ENCODE data around the gene GEMIN7. TPM values are rescaled to one million over a fixed set of nuclear protein-coding genes. Genes with fewer than 3 reads are reported as not detected.
A peak's percentile ranks its signal among the peaks of the same experiment; 100 is the strongest.

Gene GEMIN7
- total and polyA plus RNA-seq, 2 of the 13 experiments (the other 11 are each of a cell fraction or from before 2014, with no cell fraction given) = 24.1 to 30.6 TPM

DNA sequence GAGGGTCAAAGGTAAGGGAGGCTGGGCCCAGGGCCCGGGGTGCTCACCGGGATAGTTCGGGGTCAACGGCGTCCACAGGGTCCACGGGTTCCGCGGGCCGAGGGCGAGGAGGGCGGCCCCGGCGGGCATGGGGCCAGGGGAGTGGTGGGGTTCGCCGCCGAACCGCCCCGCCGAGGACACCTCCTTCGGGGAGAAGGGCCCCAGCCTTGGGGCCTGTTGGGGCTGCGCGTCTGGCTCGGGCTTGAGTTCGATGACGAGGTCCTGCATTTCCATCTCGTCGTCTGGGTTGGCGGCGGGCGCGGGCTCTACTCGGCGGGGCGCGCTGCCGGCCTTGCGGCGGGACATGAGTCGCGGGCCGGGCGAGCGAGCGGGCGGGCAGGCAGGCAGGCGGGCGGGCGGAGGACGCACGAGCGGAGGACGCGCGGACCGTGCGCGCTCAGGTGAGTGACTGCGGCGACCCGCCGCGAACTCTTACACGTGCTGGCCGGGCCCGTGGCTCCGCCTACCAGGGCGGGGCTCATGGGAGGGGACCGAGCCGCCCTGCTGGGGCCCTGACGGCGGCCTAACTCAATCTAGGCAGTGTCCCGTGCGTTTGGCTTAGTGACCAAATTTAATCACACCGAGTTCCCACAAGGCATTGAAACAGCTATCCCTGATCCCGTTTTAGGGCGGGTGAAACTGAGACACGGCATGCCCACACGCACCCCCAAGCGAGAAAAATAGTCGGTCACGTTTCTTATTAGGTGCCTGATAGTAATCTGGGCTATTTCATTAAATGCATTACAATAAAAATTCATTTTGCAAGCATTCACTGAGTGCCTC lies 2.8 kb upstream of the GEMIN7 start, which contains the start of gene ZNF296 (continued):
- TF ChIP-seq, protein P1, sequence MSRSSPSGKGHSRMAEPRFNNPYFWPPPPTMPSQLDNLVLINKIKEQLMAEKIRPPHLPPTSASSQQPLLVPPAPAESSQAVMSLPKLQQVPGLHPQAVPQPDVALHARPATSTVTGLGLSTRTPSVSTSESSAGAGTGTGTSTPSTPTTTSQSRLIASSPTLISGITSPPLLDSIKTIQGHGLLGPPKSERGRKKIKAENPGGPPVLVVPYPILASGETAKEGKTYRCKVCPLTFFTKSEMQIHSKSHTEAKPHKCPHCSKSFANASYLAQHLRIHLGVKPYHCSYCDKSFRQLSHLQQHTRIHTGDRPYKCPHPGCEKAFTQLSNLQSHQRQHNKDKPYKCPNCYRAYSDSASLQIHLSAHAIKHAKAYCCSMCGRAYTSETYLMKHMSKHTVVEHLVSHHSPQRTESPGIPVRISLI (CRISPR knock-in tag; IDR thresholded peaks at IDR 0.05; ENCODE audit: borderline replicate concordance) = no peak
- TF ChIP-seq EZH2 (conservative IDR thresholded peaks at IDR 0.05; ENCODE audit: low read depth, low read length) (no peak), DMAP1 (CRISPR knock-in tag; IDR thresholded peaks at IDR 0.05) (peak; percentile 58; the same call in 1 of the 2 replicates), HNF4A (CRISPR knock-in tag; IDR thresholded peaks at IDR 0.05) (peak; percentile 22; the same call in 1 of the 2 replicates), ONECUT2 (CRISPR knock-in tag; IDR thresholded peaks at IDR 0.05) (no peak; the same call in 1 of the 2 replicates), ZNF354B (CRISPR knock-in tag; IDR thresholded peaks at IDR 0.05) (no peak), MYC (CRISPR knock-in tag; IDR thresholded peaks at IDR 0.05; ENCODE audit: borderline replicate concordance) (peak; percentile 93), MAZ (IDR thresholded peaks at IDR 0.05; ENCODE audit: borderline replicate concordance, low read depth, low read length) (peak; percentile 51; the same call in 1 of the 2 replicates), MAZ (CRISPR knock-in tag; IDR thresholded peaks at IDR 0.05; ENCODE audit: low read depth) (peak; percentile 94), SIN3B (IDR thresholded peaks at IDR 0.05; ENCODE audit: low read length) (no peak), ZNF777 (CRISPR knock-in tag; IDR thresholded peaks at IDR 0.05) (peak; percentile 87), SSRP1 (CRISPR knock-in tag; IDR thresholded peaks at IDR 0.05) (no peak), ZNF772 (CRISPR knock-in tag; IDR thresholded peaks at IDR 0.05) (0 out of 2 replicates have a peak, but pooled peaks have one; percentile 65), TCF12 (IDR thresholded peaks at IDR 0.05) (no peak), TCF12 (CRISPR knock-in tag; IDR thresholded peaks at IDR 0.05) (0 out of 2 replicates have a peak, but pooled peaks have one; percentile 12), DNMT1 (CRISPR knock-in tag; IDR thresholded peaks at IDR 0.05) (no peak), TAF15 (IDR thresholded peaks at IDR 0.05; ENCODE audit: low read depth, low read length, poor library complexity, severe bottlenecking) (no peak), ESRRA (CRISPR knock-in tag; IDR thresholded peaks at IDR 0.05; ENCODE audit: low read depth) (peak; percentile 49; the same call in 1 of the 2 replicates), ZNF558 (CRISPR knock-in tag; IDR thresholded peaks at IDR 0.05; ENCODE audit: borderline replicate concordance) (peak; percentile 90; the same call in 1 of the 2 replicates), ZNF766 (CRISPR knock-in tag; IDR thresholded peaks at IDR 0.05; ENCODE audit: borderline replicate concordance) (peak; percentile 25; the same call in 1 of the 2 replicates), ZNF775 (CRISPR knock-in tag; IDR thresholded peaks at IDR 0.05; ENCODE audit: borderline replicate concordance) (no peak), RARG (CRISPR knock-in tag; IDR thresholded peaks at IDR 0.05; ENCODE audit: low read depth) (no peak), KAT7 (CRISPR knock-in tag; IDR thresholded peaks at IDR 0.05; ENCODE audit: borderline replicate concordance) (peak; percentile 36; the same call in 1 of the 2 replicates), HOXD1 (CRISPR knock-in tag; IDR thresholded peaks at IDR 0.05) (0 out of 2 replicates have a peak, but pooled peaks have one; percentile 21), LCORL (IDR thresholded peaks at IDR 0.05) (no peak), LCORL (CRISPR knock-in tag; IDR thresholded peaks at IDR 0.05) (peak; percentile 67)
- TF ChIP-seq, protein P2, sequence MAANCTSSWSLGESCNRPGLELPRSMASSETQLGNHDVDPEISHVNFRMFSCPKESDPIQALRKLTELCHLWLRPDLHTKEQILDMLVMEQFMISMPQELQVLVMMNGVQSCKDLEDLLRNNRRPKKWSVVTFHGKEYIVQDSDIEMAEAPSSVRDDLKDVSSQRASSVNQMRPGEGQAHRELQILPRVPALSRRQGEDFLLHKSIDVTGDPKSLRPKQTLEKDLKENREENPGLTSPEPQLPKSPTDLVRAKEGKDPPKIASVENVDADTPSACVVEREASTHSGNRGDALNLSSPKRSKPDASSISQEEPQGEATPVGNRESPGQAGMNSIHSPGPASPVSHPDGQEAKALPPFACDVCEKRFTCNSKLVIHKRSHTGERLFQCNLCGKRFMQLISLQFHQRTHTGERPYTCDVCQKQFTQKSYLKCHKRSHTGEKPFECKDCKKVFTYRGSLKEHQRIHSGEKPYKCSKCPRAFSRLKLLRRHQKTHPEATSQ (CRISPR knock-in tag; IDR thresholded peaks at IDR 0.05; ENCODE audit: borderline replicate concordance) = 0 out of 2 replicates have a peak, but pooled peaks have one; percentile 52
- TF ChIP-seq, protein P3, sequence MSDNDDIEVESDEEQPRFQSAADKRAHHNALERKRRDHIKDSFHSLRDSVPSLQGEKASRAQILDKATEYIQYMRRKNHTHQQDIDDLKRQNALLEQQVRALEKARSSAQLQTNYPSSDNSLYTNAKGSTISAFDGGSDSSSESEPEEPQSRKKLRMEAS (IDR thresholded peaks at IDR 0.05) = peak; percentile 97
- TF ChIP-seq, protein P4, sequence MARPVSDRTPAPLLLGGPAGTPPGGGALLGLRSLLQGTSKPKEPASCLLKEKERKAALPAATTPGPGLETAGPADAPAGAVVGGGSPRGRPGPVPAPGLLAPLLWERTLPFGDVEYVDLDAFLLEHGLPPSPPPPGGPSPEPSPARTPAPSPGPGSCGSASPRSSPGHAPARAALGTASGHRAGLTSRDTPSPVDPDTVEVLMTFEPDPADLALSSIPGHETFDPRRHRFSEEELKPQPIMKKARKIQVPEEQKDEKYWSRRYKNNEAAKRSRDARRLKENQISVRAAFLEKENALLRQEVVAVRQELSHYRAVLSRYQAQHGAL (CRISPR knock-in tag; IDR thresholded peaks at IDR 0.05; ENCODE audit: not compliant biosample characterization) = no peak
